Neural cell (in vitro differentiated cells): ENCODE measurements around the gene RBM25. TPM values are rescaled to one million over a fixed set of nuclear protein-coding genes. Genes with fewer than 3 reads are reported as not detected.

Experiments used
- H2AFZ ChIP-seq: fragments of 200-600, 300-800 bp; sonication (generic), shearing (Covaris generic); 2 replicates; pipeline ENCODE4 v1.6.0; 2014; ENCODE audit warnings: low read depth, mild to moderate bottlenecking, antibody characterized with exemption, low read length, moderate library complexity
- H3F3A ChIP-seq: fragments of 200-600 bp; shearing (Covaris generic); 2 replicates; pipeline ENCODE4 v1.6.1; 2016; ENCODE audit warnings: mild to moderate bottlenecking, moderate library complexity, mixed read lengths, antibody characterized with exemption, low read length; ENCODE audit not compliant: insufficient read depth, poor library complexity, severe bottlenecking
- H3K27ac ChIP-seq: fragments of 200-600, 300-800 bp; sonication (generic), shearing (Covaris generic); 2 replicates; pipeline ENCODE4 v1.5.1; 2014; ENCODE audit warnings: mild to moderate bottlenecking, low read length, moderate library complexity
- H3K27me3 ChIP-seq: fragments of 300-800, 200-600 bp; sonication (generic), shearing (Covaris generic); 2 replicates; pipeline ENCODE4 v1.6.0; 2014; ENCODE audit warnings: mild to moderate bottlenecking, low read depth, low read length, moderate library complexity; ENCODE audit not compliant: insufficient read depth
- H3K36me3 ChIP-seq: fragments of 300-800, 200-600 bp; sonication (generic), shearing (Covaris generic); 2 replicates; pipeline ENCODE4 v1.5.1; 2014; ENCODE audit warnings: mild to moderate bottlenecking, antibody characterized with exemption, low read length, moderate library complexity; ENCODE audit not compliant: insufficient read depth
- H3K4me2 ChIP-seq: fragments of 300-800, 200-600 bp; sonication (generic), shearing (Covaris generic); 2 replicates; pipeline ENCODE4 v1.6.0; 2014; ENCODE audit warnings: mild to moderate bottlenecking, low read length
- H3K4me3 ChIP-seq: fragments of 300-800, 200-600 bp; sonication (generic), shearing (Covaris generic); 2 replicates; pipeline ENCODE4 v1.5.1; 2014; ENCODE audit warnings: mild to moderate bottlenecking, low read length, moderate library complexity
- H3K79me2 ChIP-seq: fragments of 200-600 bp; shearing (Covaris generic); replicated peaks from 2 replicates; pipeline ENCODE4 v1.6.0; 2014; ENCODE audit warnings: mild to moderate bottlenecking, low read length, moderate library complexity; ENCODE audit not compliant: insufficient read depth
- H3K9ac ChIP-seq: fragments of 300-800, 200-600 bp; sonication (generic), shearing (Covaris generic); 2 replicates; pipeline ENCODE4 v1.6.1; 2016; ENCODE audit warnings: mild to moderate bottlenecking, low read length, mixed read lengths
- H3K9me2 ChIP-seq: fragments of 200-600 bp; shearing (Covaris generic); 2 replicates; pipeline ENCODE4 v1.6.1; 2016; ENCODE audit warnings: mild to moderate bottlenecking, low read length, mixed read lengths; ENCODE audit not compliant: insufficient read depth
- H3K9me3 ChIP-seq: fragments of 200-600, 300-800 bp; sonication (generic), shearing (Covaris generic); 2 replicates; pipeline ENCODE4 v1.6.1; 2016; ENCODE audit warnings: mild to moderate bottlenecking, mixed run types, low read length, moderate library complexity, mixed read lengths
- H4K20me1 ChIP-seq: fragments of 200-600 bp; shearing (Covaris generic); 2 replicates; pipeline ENCODE4 v1.6.1; 2016; ENCODE audit warnings: mild to moderate bottlenecking, mixed run types; ENCODE audit not compliant: insufficient read depth
- EP300 ChIP-seq: fragments of 450-650 bp; conservative IDR thresholded peaks from 2 replicates; pipeline ENCODE4 v1.6.1; 2014; ENCODE audit warnings: antibody characterized with exemption, mild to moderate bottlenecking, moderate library complexity; ENCODE audit not compliant: poor library complexity, severe bottlenecking
- EZH2 ChIP-seq: fragments of 200-600, 300-800 bp; shearing (Covaris generic), sonication (generic); IDR thresholded peaks from 2 replicates; pipeline ENCODE4 v1.6.1; 2014; ENCODE audit warnings: antibody characterized with exemption, low read length, borderline replicate concordance, mild to moderate bottlenecking; ENCODE audit not compliant: insufficient read depth, poor library complexity, severe bottlenecking
- MXI1 ChIP-seq: fragments of 450-650 bp; conservative IDR thresholded peaks from 2 replicates; pipeline ENCODE4 v1.6.1; 2014; ENCODE audit warnings: antibody characterized with exemption, mild to moderate bottlenecking; ENCODE audit not compliant: poor library complexity, severe bottlenecking
- POLR2AphosphoS5 ChIP-seq: IDR thresholded peaks from 2 replicates; pipeline ENCODE4 v1.6.1; 2012
- RAD21 ChIP-seq: fragments of 450-650 bp; conservative IDR thresholded peaks from 2 replicates; pipeline ENCODE4 v1.6.1; 2014; ENCODE audit warnings: antibody characterized with exemption, mild to moderate bottlenecking, moderate library complexity
- SMC3 ChIP-seq: fragments of 450-650 bp; conservative IDR thresholded peaks from 2 replicates; pipeline ENCODE4 v1.6.1; 2014; ENCODE audit warnings: antibody characterized with exemption, mild to moderate bottlenecking, moderate library complexity; ENCODE audit not compliant: poor library complexity
- TAF1 ChIP-seq: IDR thresholded peaks from 2 replicates; pipeline ENCODE4 v1.6.1; 2012; ENCODE audit warnings: low read depth
- polyA plus RNA-seq: library from polyadenylated mRNA; depleted of rRNA; stranded (reverse); fragments of >200 nt; gene quantifications from 2 replicates; pipeline ENCODE4 v1.2.3, GENCODE V29; 2014
- TF ChIP-seq, protein P1 (sequence below): IDR thresholded peaks from 2 replicates; pipeline ENCODE4 v1.6.1; 2012; ENCODE audit warnings: borderline replicate concordance
- TF ChIP-seq, protein P2 (sequence below): fragments of 450-650 bp; IDR thresholded peaks from 2 replicates; pipeline ENCODE4 v1.5.1; 2014; ENCODE audit warnings: antibody characterized with exemption, mild to moderate bottlenecking, moderate library complexity; ENCODE audit not compliant: poor library complexity, severe bottlenecking

RBM25 gene
- polyA plus RNA-seq, 1 donor from 2014 or later, result 206 TPM

DNA sequence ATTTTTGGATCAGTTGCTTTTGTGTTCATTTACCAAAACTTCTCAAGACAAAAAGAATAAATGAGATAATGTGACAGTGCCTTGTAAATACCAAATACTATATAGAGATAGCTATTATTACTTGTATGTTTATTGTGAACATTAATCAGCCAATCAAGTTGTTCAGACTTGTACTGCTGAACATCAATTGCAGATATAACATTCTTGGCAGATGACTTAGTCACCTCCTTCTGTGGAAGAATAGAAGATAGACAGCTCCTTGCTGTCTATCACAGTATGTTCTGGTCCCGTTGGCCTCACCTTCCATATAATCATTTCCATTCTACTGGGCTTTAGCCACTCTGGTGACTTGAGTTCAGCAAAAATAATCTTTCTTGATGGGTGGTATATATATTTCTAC is 108.1 kb downstream of the RBM25 start:
- H3K27me3 ChIP-seq, result no peaks in the 10 kb centered on the region
- H3K27ac ChIP-seq, result no peak overlapping the region
- no peak overlapping the region for H3K4me2 ChIP-seq
- TF ChIP-seq EP300 (no peak), POLR2AphosphoS5 (no peak), EZH2 (no peak), RAD21 (no peak), SMC3 (no peak), MXI1 (no peak)
- TF ChIP-seq, protein P1, sequence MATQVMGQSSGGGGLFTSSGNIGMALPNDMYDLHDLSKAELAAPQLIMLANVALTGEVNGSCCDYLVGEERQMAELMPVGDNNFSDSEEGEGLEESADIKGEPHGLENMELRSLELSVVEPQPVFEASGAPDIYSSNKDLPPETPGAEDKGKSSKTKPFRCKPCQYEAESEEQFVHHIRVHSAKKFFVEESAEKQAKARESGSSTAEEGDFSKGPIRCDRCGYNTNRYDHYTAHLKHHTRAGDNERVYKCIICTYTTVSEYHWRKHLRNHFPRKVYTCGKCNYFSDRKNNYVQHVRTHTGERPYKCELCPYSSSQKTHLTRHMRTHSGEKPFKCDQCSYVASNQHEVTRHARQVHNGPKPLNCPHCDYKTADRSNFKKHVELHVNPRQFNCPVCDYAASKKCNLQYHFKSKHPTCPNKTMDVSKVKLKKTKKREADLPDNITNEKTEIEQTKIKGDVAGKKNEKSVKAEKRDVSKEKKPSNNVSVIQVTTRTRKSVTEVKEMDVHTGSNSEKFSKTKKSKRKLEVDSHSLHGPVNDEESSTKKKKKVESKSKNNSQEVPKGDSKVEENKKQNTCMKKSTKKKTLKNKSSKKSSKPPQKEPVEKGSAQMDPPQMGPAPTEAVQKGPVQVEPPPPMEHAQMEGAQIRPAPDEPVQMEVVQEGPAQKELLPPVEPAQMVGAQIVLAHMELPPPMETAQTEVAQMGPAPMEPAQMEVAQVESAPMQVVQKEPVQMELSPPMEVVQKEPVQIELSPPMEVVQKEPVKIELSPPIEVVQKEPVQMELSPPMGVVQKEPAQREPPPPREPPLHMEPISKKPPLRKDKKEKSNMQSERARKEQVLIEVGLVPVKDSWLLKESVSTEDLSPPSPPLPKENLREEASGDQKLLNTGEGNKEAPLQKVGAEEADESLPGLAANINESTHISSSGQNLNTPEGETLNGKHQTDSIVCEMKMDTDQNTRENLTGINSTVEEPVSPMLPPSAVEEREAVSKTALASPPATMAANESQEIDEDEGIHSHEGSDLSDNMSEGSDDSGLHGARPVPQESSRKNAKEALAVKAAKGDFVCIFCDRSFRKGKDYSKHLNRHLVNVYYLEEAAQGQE, result no peak
- no peak overlapping the region for H3K9ac ChIP-seq
- no peak overlapping the region for H2AFZ ChIP-seq
- no peak overlapping the region for H3K4me3 ChIP-seq
- no peaks in the 10 kb centered on the region for H3K9me2 ChIP-seq
- H3F3A ChIP-seq, result no peaks in the 10 kb centered on the region
- no peaks in the 10 kb centered on the region for H3K79me2 ChIP-seq
- H3K9me3 ChIP-seq, result no peaks in the 10 kb centered on the region
- no peaks in the 10 kb centered on the region for H4K20me1 ChIP-seq
- peaks cover 11% of the 10 kb centered on the region for H3K36me3 ChIP-seq

DNA sequence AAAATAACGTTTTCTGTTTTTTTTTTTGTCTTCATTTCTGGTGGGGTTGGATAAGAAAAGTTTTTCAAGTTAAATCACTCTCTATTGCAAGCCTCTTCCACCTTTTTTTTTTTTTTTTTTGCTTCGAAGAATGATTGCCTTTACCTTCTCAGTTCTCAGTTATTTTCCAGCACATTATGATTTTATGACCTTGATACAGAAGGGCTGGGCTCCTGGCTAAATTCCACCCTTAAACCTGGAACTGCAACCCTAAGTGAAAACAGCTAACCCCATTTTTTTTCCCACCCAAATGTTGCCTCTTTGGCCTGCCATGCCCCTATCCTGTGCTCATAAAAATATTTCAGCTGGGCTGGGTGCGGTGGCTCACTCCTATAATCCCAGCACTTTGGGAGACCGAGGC is 109.4 kb downstream of the RBM25 start:
- no peaks in the 10 kb centered on the region for H3F3A ChIP-seq
- H3K9me3 ChIP-seq, result no peaks in the 10 kb centered on the region
- H3K4me2 ChIP-seq, result no peak overlapping the region
- peaks cover 11% of the 10 kb centered on the region for H3K36me3 ChIP-seq
- no peak overlapping the region for H2AFZ ChIP-seq
- H3K27ac ChIP-seq, result no peak overlapping the region
- no peak overlapping the region for H3K4me3 ChIP-seq
- no peaks in the 10 kb centered on the region for H4K20me1 ChIP-seq
- H3K9me2 ChIP-seq, result no peaks in the 10 kb centered on the region
- TF ChIP-seq, protein P1, result no peak
- no peak for TF ChIP-seq POLR2AphosphoS5
- TF ChIP-seq, protein P2, sequence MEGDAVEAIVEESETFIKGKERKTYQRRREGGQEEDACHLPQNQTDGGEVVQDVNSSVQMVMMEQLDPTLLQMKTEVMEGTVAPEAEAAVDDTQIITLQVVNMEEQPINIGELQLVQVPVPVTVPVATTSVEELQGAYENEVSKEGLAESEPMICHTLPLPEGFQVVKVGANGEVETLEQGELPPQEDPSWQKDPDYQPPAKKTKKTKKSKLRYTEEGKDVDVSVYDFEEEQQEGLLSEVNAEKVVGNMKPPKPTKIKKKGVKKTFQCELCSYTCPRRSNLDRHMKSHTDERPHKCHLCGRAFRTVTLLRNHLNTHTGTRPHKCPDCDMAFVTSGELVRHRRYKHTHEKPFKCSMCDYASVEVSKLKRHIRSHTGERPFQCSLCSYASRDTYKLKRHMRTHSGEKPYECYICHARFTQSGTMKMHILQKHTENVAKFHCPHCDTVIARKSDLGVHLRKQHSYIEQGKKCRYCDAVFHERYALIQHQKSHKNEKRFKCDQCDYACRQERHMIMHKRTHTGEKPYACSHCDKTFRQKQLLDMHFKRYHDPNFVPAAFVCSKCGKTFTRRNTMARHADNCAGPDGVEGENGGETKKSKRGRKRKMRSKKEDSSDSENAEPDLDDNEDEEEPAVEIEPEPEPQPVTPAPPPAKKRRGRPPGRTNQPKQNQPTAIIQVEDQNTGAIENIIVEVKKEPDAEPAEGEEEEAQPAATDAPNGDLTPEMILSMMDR, result no peak
- no peak for TF ChIP-seq TAF1
- no peak for TF ChIP-seq SMC3
- TF ChIP-seq RAD21, result no peak
- no peak for TF ChIP-seq MXI1
- no peak for TF ChIP-seq EZH2
- TF ChIP-seq EP300, result no peak
- H3K27me3 ChIP-seq, result no peaks in the 10 kb centered on the region
- H3K9ac ChIP-seq, result no peak overlapping the region
- H3K79me2 ChIP-seq, result no peaks in the 10 kb centered on the region
